Muscle of leg (tissue), 11 donors: ENCODE results near the gene NRXN3. TPM values are rescaled to one million over a fixed set of nuclear protein-coding genes. Genes with fewer than 3 reads are reported as not detected.

Source experiments
- DNase-seq: peaks from one replicate; pipeline ENCODE4 v3.0.0; 2013
- H3K27ac ChIP-seq: one replicate; pipeline ENCODE4 v1.5.1; 2013; ENCODE audit warnings: mild to moderate bottlenecking, low read length, control low read depth
- H3K27me3 ChIP-seq: one replicate; pipeline ENCODE4 v1.6.1; 2013; ENCODE audit warnings: low read length; ENCODE audit not compliant: control insufficient read depth, insufficient read depth
- H3K36me3 ChIP-seq: one replicate; pipeline ENCODE4 v1.6.1; 2013; ENCODE audit warnings: low read length; ENCODE audit not compliant: control insufficient read depth, insufficient read depth
- H3K4me1 ChIP-seq: one replicate; pipeline ENCODE4 v1.6.1; 2013; ENCODE audit warnings: low read length; ENCODE audit not compliant: control insufficient read depth, insufficient read depth
- H3K4me3 ChIP-seq: one replicate; pipeline ENCODE4 v1.5.1; 2013; ENCODE audit warnings: low read length, control low read depth
- H3K9me3 ChIP-seq: replicated peaks from 2 replicates; pipeline ENCODE4 v1.6.1; 2013; ENCODE audit warnings: low read depth, low read length; ENCODE audit not compliant: control insufficient read depth
- WGBS: methylation state at CpG from one replicate; pipeline ENCODE4 v1.1.5; 2013; ENCODE audit warnings: missing lambda C conversion rate; ENCODE audit not compliant: insufficient coverage; 5-methylcytosine and 5-hydroxymethylcytosine counted together
- polyA plus RNA-seq, 8 donors: library from polyadenylated mRNA; unstranded; fragments of 120-200 nt; gene quantifications; one replicate each; pipeline versions ENCODE4 v1.2.1 to v1.2.3, GENCODE V29; 2013; ENCODE audit warnings: inconsistent platforms in 1 of 8, low replicate concordance in 1 of 8; ENCODE audit not compliant: insufficient read length in 8 of 8, insufficient read depth in 1 of 8
- total RNA-seq: library from RNA; stranded (reverse); fragments of 120-200 nt; gene quantifications from one replicate; pipeline ENCODE4 v1.2.4, GENCODE V29; 2013

Gene NRXN3
- total and polyA plus RNA-seq, 9 donors: 0.49 to 1.9 (median 0.69) TPM

- Histone ChIP-seq H3K27ac (no peak overlapping the region), H3K4me1 (no peaks in the 10 kb centered on the region), H3K4me3 (no peak overlapping the region), H3K9me3 (no peaks in the 10 kb centered on the region), H3K36me3 (no peaks in the 10 kb centered on the region), H3K27me3 (no peaks in the 10 kb centered on the region)
- no peak for DNase-seq
- no CpG with 5 or more reads among the region's 7 CpGs for WGBS
Observed at GRCh38 chr14:78327426-78328221, 157.5 kb downstream of the NRXN3 start.

- Histone ChIP-seq H3K9me3 (no peaks in the 10 kb centered on the region), H3K4me3 (no peak overlapping the region), H3K4me1 (no peaks in the 10 kb centered on the region), H3K36me3 (no peaks in the 10 kb centered on the region), H3K27ac (no peak overlapping the region), H3K27me3 (no peaks in the 10 kb centered on the region)
- WGBS: no CpG with 5 or more reads among the region's 1 CpG
- DNase-seq: no peak
Observed at GRCh38 chr14:78329371-78329770, 159.2 kb downstream of the NRXN3 start.

- H3K4me1 ChIP-seq: no peaks in the 10 kb centered on the region
- H3K9me3 ChIP-seq: no peaks in the 10 kb centered on the region
- no peak for DNase-seq
- no peak overlapping the region for H3K27ac ChIP-seq
- H3K27me3 ChIP-seq: no peaks in the 10 kb centered on the region
- H3K36me3 ChIP-seq: no peaks in the 10 kb centered on the region
- no peak overlapping the region for H3K4me3 ChIP-seq
- WGBS: no CpG with 5 or more reads among the region's 2 CpGs
Observed at GRCh38 chr14:78335531-78335930, 165.4 kb downstream of the NRXN3 start.

GRCh38 chr14:78340250-78340649 lies 170.1 kb downstream of the NRXN3 start:
- H3K36me3 ChIP-seq: no peaks in the 10 kb centered on the region
- no peak for DNase-seq
- no CpG with 5 or more reads among the region's 3 CpGs for WGBS
- H3K4me3 ChIP-seq: no peak overlapping the region
- H3K9me3 ChIP-seq: no peaks in the 10 kb centered on the region
- H3K27ac ChIP-seq: no peak overlapping the region
- no peaks in the 10 kb centered on the region for H3K4me1 ChIP-seq
- no peaks in the 10 kb centered on the region for H3K27me3 ChIP-seq

- no peaks in the 10 kb centered on the region for H3K27me3 ChIP-seq
- no peaks in the 10 kb centered on the region for H3K4me1 ChIP-seq
- H3K36me3 ChIP-seq: no peaks in the 10 kb centered on the region
- no peak overlapping the region for H3K27ac ChIP-seq
- H3K9me3 ChIP-seq: no peaks in the 10 kb centered on the region
- DNase-seq: no peak
- no CpG with 5 or more reads among the region's 3 CpGs for WGBS
- H3K4me3 ChIP-seq: no peak overlapping the region
Observed at GRCh38 chr14:78341827-78342389, 171.7 kb downstream of the NRXN3 start.

GRCh38 chr14:78342879-78343278 lies 172.7 kb downstream of the NRXN3 start:
- WGBS: no CpG with 5 or more reads among the region's 1 CpG
- H3K27ac ChIP-seq: no peak overlapping the region
- no peaks in the 10 kb centered on the region for H3K4me1 ChIP-seq
- no peaks in the 10 kb centered on the region for H3K27me3 ChIP-seq
- no peaks in the 10 kb centered on the region for H3K9me3 ChIP-seq
- no peak for DNase-seq
- no peaks in the 10 kb centered on the region for H3K36me3 ChIP-seq
- H3K4me3 ChIP-seq: no peak overlapping the region

GRCh38 chr14:78344290-78344689 lies 174.1 kb downstream of the NRXN3 start:
- no peak for DNase-seq
- WGBS: 58% methylated on average over 4 of the region's 4 CpGs
- H3K36me3 ChIP-seq: no peaks in the 10 kb centered on the region
- H3K27me3 ChIP-seq: no peaks in the 10 kb centered on the region
- H3K27ac ChIP-seq: no peak overlapping the region
- H3K9me3 ChIP-seq: no peaks in the 10 kb centered on the region
- H3K4me3 ChIP-seq: no peak overlapping the region
- no peaks in the 10 kb centered on the region for H3K4me1 ChIP-seq

GRCh38 chr14:78345131-78345744 lies 175.1 kb downstream of the NRXN3 start:
- no peak for DNase-seq
- no peak overlapping the region for H3K27ac ChIP-seq
- H3K27me3 ChIP-seq: no peaks in the 10 kb centered on the region
- H3K4me1 ChIP-seq: no peaks in the 10 kb centered on the region
- WGBS: 38% methylated on average over 3 of the region's 6 CpGs
- no peaks in the 10 kb centered on the region for H3K9me3 ChIP-seq
- H3K36me3 ChIP-seq: no peaks in the 10 kb centered on the region
- no peak overlapping the region for H3K4me3 ChIP-seq

- Histone ChIP-seq H3K27me3 (no peaks in the 10 kb centered on the region), H3K9me3 (no peaks in the 10 kb centered on the region), H3K4me3 (no peak overlapping the region), H3K27ac (no peak overlapping the region), H3K36me3 (no peaks in the 10 kb centered on the region), H3K4me1 (no peaks in the 10 kb centered on the region)
- DNase-seq: no peak
- 33% methylated on average over 3 of the region's 5 CpGs for WGBS
Observed at GRCh38 chr14:78346747-78347146, 176.6 kb downstream of the NRXN3 start.

GRCh38 chr14:78355109-78355508 lies 184.9 kb downstream of the NRXN3 start:
- H3K27ac ChIP-seq: no peak overlapping the region
- H3K36me3 ChIP-seq: no peaks in the 10 kb centered on the region
- no peaks in the 10 kb centered on the region for H3K4me1 ChIP-seq
- H3K9me3 ChIP-seq: no peaks in the 10 kb centered on the region
- H3K27me3 ChIP-seq: no peaks in the 10 kb centered on the region
- H3K4me3 ChIP-seq: no peak overlapping the region
- WGBS: no CpG with 5 or more reads among the region's 3 CpGs
- DNase-seq: no peak
